ENCODE data around the gene PCYOX1L.
A peak's percentile ranks its signal among the peaks of the same experiment; 100 is the strongest.
"Not testable (repeated sequence)": the region's sequence is repeated elsewhere in the genome, so short reads cannot be mapped to it uniquely, and the experiment has no call there.

PCYOX1L gene

DNA sequence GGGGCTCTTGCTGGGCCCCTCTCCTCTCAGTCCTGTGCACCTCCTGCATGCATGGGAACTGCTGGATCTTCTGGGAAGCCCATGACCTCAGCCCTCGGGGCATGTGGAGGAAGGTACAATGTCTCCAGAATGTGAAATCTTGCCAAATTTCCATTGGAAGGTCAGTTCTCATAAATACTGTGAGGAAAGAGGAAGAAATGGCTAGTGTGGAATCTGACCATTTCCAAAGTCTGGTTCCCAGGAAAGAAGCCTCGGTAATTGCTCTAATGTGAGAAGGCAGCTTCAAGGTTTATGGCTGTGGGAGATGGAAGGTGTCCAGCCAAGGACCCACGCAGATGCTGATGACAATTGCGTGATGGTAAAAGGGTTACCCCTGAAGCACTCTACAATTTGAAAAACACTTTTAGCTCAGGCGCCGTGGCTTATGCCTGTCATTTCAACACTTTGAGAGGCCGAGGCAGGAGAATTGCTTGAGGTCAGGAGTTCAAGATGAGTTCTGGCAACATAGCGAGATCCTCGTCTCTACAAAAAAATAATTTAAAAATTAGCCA lies 29.3 kb downstream of the PCYOX1L start:
- no peak for DNase-seq (ENCODE audit: low read depth, low spot score)

GRCh38 chr5:149387982-149388381 lies 30.1 kb downstream of the PCYOX1L start:
- DNase-seq (ENCODE audit: low read depth, low spot score) = no peak

GRCh38 chr5:149388498-149389190 lies 30.8 kb downstream of the PCYOX1L start:
- DNase-seq (ENCODE audit: low read depth, low spot score) = no peak

DNA sequence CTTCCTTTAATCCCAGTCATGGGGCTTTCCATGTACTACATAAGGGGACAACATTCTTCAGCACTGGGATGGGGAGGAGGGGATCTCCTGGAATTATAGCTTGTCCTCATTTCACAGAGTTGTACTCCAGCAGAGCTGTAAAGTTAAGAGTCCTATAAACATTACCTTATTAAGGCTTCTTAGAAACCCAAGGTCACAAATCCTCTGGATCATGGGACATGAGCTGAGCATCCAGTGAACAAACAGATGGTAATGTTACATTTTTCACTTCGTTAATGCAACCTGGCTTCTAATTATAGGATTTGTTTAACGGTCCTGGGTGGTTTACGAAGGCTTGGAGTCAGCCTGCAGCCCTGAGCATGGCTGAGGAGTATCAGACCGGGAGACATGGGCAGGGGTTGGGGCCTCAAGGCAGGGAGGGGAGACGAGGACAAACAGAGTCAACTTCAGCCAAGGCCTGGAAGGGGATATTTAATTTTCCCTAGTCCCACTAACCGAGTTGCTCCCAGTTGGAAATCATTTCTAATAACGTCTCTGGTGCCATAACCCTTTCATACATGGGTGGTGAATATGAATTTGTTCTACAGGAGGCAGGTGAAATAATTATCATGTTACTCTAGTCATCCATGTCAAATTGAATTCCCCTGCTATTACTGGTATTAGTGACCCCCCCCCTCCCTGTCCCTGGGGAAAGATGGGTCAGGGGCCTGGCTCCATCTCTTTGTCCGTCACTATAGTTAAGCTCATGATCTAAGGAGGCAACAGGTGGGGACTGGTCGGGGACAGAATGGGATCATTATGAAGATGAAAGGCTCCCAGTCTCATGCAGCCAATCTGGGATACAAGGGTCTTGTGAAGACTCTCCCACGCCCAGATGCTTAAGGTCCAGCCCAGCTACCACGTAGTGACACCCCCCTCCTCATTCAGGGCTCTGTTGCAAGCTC lies 32.0 kb downstream of the PCYOX1L start:
- DNase-seq (ENCODE audit: low read depth, low spot score) = no peak

DNA sequence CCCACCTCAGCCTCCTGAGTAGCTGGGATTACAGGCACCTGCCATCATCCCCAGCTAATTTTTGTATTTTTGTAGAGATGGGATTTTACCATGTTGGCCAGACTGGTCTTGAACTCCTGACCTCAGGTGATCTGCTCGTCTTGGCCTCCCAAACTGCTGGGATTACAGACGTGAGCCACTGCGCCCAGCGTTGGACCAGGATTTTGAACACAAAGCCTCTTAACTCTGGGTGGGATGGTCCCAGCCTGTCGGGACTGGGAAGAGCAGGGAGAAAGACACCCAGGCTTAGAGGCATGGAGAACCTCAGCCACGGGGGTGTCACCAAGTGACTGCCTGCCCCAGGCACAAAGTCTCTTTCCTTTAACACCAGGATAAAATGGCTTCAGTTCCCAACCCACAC lies 33.2 kb downstream of the PCYOX1L start:
- not testable (repeated sequence) for DNase-seq (ENCODE audit: low read depth, low spot score)

DNA sequence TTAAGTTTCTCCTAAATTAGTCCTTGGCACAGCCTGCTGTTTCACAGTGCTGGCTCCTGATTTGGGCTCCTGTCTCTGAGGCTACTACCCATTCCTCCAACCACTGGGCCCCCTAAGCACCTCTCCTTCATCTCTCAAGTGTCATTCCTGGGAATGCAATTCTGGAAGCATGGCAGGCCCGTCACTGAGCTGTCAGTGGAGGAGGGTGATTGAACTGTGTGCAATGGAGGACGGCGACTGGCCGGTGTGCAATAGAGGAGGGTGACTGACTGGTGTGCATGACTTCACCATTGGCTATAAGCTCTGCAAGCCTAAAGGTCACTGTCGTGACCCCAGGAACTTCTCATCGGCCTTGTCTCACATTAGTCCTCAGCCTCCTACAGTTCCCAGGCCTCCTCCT lies 33.7 kb downstream of the PCYOX1L start:
- DNase-seq (ENCODE audit: low read depth, low spot score) = no peak

DNA sequence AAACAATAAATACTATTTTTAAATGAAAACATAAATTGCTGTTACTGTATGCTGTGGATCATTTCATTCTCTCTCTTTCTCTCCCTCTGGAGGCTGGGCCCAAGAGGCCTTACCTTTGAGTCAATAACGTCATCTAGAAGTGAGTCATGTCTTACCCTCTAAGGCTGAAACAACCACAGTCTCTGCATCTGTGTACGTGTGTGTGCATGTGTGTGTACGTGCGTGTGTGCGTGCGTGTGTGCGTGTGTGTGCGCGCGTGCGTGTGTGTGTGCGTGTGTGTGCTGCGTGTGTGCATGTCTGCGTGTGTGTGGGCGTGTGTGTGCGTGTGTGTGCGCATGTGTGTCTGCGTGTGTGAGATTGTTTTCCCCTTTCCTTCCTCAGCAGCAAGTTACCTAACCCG lies 34.9 kb downstream of the PCYOX1L start:
- DNase-seq (ENCODE audit: low read depth, low spot score) = no peak

- DNase-seq (ENCODE audit: low read depth, low spot score) = not testable (repeated sequence)
Measured at GRCh38 chr5:149394996-149395395, 37.1 kb downstream of the PCYOX1L start.

GRCh38 chr5:149397530-149397929 lies 39.7 kb downstream of the PCYOX1L start:
- DNase-seq (ENCODE audit: low read depth, low spot score) = peak; percentile 71

DNA sequence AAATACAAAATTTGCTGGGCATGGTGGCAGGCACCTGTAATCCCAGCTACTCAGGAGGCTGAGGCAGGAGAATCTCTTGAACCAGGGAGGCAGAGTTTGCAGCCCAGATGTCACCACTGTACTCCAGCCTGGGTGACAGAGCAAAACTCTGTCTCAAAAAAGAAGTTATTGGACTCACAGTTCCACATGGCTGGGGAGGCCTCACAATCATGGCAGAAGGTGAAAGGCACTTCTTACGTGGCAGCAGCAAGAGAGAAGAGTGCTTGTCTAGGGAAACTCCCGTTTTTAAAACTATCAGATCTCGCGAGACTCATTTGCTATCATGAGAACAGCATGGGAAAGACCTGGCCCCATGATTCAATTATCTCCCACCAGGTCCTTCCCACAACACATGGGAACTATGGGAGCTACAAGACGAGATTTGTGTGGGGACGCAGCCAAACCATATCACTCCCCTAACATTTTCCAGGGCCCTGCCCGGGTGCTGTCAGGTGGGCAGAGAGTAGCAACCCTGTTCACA lies 41.0 kb downstream of the PCYOX1L start:
- DNase-seq (ENCODE audit: low read depth, low spot score) = not testable (repeated sequence)

- no peak for DNase-seq (ENCODE audit: low read depth, low spot score)
Measured at GRCh38 chr5:149399775-149400174, 41.9 kb downstream of the PCYOX1L start.

- no peak for DNase-seq (ENCODE audit: low read depth, low spot score)
Measured at GRCh38 chr5:149400304-149400703, 42.5 kb downstream of the PCYOX1L start.

DNA sequence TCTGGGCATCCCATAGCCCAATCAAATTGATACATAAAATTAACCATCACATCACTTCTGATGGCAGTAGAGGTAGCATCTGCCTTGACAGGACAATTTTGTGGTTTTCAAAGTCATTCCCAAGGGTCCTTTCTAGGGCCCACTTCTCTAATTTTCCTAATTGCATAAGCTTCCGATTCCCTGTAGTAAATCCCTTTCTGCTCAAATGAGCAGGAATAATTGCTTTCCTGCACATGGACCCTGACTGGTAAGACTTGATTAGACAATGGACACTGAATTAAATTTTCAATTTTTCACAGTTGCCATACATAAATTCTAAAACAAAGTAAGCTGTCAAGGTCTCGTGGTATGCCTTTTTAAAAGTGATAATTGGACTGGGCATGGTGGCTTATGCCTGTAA lies 43.2 kb downstream of the PCYOX1L start:
- no peak for DNase-seq (ENCODE audit: low read depth, low spot score)

DNA sequence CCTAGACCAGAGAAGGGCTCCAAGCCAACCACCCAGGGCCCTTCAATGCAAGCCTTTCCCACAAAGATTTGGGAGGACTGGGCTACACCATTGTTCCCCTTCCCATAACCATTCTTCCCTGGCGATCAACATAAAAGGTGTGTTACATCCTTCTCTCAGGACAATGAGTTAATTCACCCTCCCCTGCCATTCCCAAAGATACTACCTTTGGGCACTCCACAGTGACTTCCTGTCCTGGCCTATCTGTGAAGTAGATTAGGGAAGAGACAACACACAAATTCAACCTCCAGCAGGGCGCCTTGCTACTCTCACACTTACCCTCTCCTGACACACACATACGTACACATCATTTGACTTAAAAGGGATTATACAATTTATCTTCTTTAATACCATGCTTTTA lies 44.4 kb downstream of the PCYOX1L start:
- no peak for DNase-seq (ENCODE audit: low read depth, low spot score)

DNA sequence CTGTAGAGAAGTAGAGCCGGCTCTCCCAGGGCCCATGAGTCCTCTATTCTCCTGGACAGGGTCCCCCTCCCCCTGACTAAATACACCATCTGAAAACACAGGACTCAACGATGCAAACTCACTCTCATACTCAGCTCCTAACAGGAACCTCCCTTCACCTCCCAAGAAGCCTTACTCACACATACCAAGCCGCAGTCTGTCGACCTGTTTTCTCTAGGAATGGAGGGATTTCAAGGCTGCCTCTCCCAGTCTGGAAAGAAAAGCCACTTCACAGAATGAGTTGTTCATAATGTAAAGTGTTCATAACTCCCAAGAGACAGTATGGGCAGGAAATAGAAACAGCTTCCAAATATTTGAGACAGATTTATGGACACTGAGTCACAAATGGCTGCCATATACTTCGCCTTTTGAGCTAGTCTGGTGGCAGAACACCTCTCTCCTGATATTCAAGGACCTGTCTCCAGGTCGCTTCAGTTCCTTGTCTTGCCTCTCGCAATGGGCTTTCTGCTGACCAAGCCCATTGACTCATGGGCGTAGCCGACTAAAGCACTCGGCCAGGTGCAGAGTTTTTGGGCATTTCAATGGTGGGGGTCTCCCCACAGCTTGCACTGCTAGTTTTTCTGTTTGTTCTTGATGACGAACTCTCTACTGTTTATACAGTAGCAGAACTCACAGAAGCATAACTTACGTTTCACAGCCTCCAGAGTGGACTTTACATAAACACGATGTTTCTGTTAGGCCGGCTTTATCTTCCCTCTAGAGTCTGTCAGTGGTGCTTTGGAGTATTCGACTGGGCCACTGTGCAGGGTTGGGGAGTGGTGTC lies 46.3 kb downstream of the PCYOX1L start:
- DNase-seq (ENCODE audit: low read depth, low spot score) = no peak

- no peak for DNase-seq (ENCODE audit: low read depth, low spot score)
Measured at GRCh38 chr5:149404746-149405549, 47.1 kb downstream of the PCYOX1L start.

DNA sequence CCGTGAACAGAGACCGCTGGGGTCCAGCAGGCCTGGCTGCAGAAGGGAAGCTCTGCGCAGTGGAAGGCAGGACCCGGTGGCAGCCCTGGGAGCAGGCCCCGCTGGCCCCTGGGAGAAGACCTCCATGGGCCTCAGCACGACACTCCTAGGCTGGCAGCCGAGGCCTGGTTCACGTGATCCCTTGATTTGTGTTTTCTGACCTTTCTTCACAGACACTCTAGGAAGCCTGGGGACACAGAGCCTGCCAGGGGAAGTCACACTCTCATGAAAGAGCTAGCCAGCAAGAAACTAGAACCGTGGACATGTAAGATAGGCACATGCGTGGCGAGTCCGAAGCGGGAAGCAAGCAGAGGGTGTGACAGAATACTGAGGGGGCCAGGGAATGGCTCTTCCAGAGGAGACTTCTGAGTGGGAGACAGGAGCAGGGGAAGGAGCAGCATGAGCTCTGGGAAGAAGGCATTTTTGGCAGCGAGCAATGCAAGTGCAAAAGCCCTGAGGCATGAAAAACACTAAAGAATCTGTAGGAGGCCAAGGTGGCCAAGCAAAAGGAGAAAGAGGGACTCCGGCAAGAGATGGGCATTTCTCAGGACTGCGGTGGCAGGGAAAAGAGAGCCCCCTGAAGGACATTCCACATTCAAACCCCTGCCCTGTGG lies 47.8 kb downstream of the PCYOX1L start:
- DNase-seq (ENCODE audit: low read depth, low spot score) = no peak

DNA sequence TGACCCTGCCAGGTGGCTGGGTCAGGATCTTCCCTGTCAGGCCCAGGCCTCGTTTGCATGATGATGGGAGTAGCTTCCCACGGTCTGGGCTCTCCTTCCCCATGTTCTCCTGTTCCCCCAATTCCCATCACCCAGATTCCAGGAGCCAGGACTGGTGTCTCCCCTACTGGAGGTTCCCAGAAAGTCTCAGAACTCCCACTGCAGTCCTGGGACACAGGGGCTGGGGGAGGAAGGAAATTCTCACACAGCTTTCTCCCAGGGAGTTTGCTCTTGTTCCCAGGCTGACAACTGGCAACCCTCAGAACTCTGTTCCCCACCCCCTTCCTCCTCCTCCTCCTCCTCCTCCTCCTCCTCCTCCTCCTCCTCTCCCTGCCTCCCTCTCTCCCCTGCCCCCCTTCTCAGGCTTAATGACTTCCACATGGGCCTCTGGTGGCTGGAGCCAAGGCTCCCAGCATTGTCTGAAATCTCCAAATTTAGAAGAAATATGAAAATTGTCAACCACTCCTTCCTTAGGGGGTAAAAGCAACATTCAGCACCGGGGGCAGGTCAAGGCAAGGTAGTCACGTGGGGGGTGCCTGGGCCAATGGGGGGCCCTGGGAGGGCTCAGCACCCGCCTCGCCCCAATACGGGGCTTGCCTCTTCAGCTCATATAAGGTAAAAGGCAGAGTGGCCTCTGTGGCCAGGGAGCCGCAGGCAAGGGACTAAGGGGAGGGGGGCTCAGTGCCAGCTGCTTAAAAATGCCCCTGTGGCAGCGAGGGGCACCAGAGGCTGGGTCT lies 48.5 kb downstream of the PCYOX1L start:
- peak; percentile 93 for DNase-seq (ENCODE audit: low read depth, low spot score)

GRCh38 chr5:149406979-149407306 lies 49.1 kb downstream of the PCYOX1L start:
- no peak for DNase-seq (ENCODE audit: low read depth, low spot score)

All from smooth muscle cell of the brain vasculature (primary cell).